ENCODE measurements around the gene EBF3. TPM values are rescaled to one million over a fixed set of nuclear protein-coding genes. Genes with fewer than 3 reads are reported as not detected.

The EBF3 gene, protein sequence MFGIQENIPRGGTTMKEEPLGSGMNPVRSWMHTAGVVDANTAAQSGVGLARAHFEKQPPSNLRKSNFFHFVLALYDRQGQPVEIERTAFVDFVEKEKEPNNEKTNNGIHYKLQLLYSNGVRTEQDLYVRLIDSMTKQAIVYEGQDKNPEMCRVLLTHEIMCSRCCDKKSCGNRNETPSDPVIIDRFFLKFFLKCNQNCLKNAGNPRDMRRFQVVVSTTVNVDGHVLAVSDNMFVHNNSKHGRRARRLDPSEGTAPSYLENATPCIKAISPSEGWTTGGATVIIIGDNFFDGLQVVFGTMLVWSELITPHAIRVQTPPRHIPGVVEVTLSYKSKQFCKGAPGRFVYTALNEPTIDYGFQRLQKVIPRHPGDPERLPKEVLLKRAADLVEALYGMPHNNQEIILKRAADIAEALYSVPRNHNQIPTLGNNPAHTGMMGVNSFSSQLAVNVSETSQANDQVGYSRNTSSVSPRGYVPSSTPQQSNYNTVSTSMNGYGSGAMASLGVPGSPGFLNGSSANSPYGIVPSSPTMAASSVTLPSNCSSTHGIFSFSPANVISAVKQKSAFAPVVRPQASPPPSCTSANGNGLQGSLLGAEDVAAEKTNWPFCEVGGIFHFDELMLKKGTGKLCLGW
- 3.9 and 8.8 TPM in 2 replicates for total RNA-seq (ENCODE audit: low replicate concordance)

DNA sequence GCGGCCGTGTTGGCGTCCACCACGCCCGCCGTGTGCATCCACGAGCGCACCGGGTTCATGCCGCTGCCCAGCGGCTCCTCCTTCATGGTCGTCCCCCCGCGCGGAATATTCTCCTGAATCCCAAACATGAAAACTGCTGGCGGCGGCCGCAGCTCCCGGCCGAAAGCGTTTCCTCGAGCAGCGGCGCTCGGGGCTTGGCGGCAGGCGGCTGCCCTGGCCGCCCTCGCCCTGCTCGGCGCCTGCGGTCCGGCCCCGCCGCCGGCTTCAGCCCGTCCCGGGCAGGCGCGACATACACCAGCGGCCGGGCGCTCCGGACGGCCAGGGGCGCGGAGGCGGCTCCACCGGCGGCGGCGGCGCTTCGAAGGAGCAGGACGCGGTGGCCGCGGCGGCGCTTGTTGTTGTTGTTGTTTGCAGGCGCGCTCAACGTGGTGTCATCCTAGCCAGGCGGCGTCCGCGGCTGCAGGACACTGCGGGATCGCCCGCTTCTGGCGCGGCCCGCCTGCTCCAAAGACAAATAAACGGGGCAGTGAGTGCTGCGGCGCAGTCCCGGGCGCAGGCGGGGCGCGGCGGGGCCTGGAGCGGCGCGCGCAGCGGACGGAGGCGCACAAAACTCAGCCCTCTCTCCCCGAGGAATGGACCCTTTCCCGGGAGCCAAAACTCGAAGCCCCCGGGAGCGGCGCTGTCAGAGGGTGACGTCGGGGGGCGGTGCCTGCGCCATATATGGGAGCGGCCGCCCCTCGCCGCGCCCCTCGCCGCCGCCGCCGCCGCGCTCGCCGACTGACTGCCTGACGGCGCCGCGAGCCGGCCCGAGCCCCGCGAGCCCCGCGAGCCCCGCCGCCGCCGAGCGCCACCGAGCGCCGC, at the start of gene EBF3:
Gene EBF3 (minus strand): TSS at position 634 of the 861 bp plus-strand sequence. CDS start 506 bp downstream, at position 128.

Other genes with a start within 250 kb of the EBF3 start
- 0.68 and 0.82 TPM in 2 replicates for gene C10orf143, start 146.6 kb upstream of the EBF3 start, total RNA-seq (ENCODE audit: low replicate concordance)
- gene GLRX3, start 172.1 kb upstream of the EBF3 start, total RNA-seq (ENCODE audit: low replicate concordance), result 29.5 and 73.1 TPM in 2 replicates

All from smooth muscle cell of the coronary artery (primary cell).